KOPT-K1 (cell line): ENCODE results near the gene LANCL2.

ENCODE experiments used
- H3K27ac ChIP-seq: fragments of 200-600 bp; sonication (generic); 2 replicates; pipeline ENCODE4 v1.5.1; 2016; ENCODE audit warnings: antibody characterized with exemption, mild to moderate bottlenecking, low read depth, low read length; ENCODE audit not compliant: poor library complexity, severe bottlenecking
- H3K36me3 ChIP-seq: fragments of 200-600 bp; sonication (generic); 2 replicates; pipeline ENCODE4 v1.5.1; 2017; ENCODE audit warnings: antibody characterized with exemption, mild to moderate bottlenecking, low read length, moderate library complexity; ENCODE audit not compliant: insufficient read depth
- H3K9me3 ChIP-seq: fragments of 200-600 bp; sonication (generic); 2 replicates; pipeline ENCODE4 v1.5.1; 2017; ENCODE audit warnings: antibody characterized with exemption, low read length, mild to moderate bottlenecking; ENCODE audit not compliant: insufficient read depth, poor library complexity, severe bottlenecking

LANCL2 gene

GRCh38 chr7:55365205-55365674, at the start of gene LANCL2:
Gene LANCL2 (plus strand): TSS chr7:55365337. CDS start chr7:55366026, 689 bp downstream.
- Histone ChIP-seq H3K27ac (peak within 1 kb of the TSS; percentile 98), H3K9me3 (no peaks in the 10 kb centered on the region), H3K36me3 (no peaks in the 10 kb centered on the region)

- H3K36me3 ChIP-seq: no peaks in the 10 kb centered on the region
Observed at GRCh38 chr7:55325371-55325792, 39.8 kb upstream of the LANCL2 start.

DNA sequence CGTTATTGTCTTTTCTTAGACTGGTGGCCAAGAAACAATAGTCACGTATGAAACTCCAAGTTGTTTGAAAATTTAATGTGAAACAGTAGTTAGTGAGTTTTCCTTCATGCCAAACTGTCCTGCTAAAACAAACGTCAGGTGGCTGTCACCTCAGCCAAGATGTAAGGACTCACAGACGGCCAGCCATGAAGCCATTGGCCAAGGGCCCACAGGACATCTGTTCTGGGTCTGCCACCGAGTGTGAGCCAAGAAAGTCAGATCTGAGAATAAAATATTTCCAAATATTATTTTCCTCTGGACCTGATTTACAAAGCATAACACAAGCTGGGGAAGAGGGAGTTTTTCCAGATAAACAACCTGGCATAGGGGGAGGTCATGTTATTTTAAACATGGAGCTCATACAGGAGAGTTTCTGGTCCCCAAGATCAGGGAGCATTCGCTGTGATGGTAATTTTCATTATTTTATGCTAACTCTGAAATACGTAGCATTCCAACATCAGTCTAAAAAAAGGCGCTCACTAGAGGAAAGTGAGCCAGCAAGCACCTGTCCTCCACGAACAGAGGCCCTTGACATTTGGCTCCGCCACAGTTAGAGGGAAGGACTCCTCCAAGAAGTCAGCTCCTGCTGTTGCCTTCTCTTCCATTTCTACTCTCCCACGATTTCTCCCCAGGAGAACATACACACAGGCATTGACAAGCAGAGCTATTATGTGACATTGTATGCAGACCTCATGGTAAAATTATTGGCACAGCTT, 38.9 kb upstream of the LANCL2 start:
- no peaks in the 10 kb centered on the region for H3K9me3 ChIP-seq
- H3K27ac ChIP-seq: no peak overlapping the region
- no peaks in the 10 kb centered on the region for H3K36me3 ChIP-seq

More at GRCh38 chr7:55325371-55325792, 39.8 kb upstream of the LANCL2 start:
- Histone ChIP-seq H3K27ac (no peak overlapping the region), H3K9me3 (no peaks in the 10 kb centered on the region)

DNA sequence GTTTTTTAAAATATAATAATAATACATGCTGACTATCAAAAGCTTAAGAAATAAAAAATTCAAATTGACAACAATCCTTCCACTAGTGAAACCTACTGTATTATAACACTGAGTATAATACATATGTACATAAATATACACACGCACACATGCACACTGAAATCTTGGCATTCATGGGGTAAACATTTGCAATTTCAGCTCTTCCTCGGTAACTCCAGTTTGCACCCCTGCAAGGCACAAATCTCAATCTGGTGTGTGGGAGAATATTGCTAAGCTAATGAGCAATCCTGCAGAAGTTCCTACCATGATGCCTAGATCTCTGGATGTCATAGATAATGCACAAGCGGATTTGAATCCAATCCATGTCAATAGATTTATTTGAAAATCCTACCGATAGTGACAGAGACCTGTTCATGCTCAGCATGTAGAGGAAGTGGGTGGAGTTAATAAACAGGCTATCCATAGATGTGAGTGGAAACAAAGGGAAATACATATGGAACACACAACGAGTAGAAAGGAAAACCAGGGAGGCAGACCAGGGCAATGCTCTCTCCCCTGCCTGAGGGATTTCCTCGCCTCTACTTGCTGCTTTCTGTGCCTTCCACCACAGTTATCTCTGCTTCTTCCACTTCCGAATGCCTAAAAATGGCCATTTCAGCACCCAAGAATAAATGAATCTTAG, 38.1 kb upstream of the LANCL2 start:
- no peaks in the 10 kb centered on the region for H3K36me3 ChIP-seq
- no peaks in the 10 kb centered on the region for H3K9me3 ChIP-seq
- H3K27ac ChIP-seq: no peak overlapping the region

DNA sequence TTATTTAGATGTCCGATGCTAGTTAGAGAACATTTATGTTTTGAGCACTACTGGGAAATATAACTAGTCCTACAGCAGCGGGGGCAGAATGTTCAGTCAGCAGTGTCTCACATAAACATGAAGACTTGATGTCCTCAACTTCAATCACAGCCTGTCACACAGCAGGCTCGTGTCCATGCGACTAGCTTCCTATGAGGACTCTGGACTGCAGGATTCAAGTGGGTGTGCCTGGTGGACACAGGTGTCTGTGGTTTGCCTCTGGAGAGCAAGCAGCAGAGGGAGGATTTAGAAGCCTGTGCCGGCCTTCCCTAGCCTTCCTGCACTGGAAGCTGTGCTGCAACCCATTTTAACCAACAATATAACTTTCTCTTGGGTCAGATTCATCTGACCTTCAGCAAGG, 30.0 kb upstream of the LANCL2 start:
- no peaks in the 10 kb centered on the region for H3K36me3 ChIP-seq
- no peak overlapping the region for H3K27ac ChIP-seq
- no peaks in the 10 kb centered on the region for H3K9me3 ChIP-seq

DNA sequence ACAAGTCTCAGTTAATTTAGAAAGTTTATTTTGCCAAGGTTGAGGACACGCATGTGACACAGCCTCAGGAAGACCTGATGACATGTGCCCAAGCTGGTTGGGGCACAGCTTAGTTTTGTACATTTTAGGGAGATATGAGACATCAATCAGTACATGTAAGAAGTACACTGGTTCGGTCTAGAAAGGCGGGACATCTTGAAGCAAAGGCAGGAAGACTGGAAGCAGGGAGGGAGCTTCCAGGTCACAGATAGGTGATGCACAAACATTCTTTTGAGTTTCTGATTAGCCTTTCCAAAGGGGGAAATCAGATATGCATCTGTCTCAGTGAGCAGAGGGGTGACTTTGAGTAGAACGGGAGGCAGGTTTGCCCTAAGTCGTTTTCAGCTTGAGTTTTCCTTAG, 29.4 kb upstream of the LANCL2 start:
- no peak overlapping the region for H3K27ac ChIP-seq
- H3K9me3 ChIP-seq: no peaks in the 10 kb centered on the region
- no peaks in the 10 kb centered on the region for H3K36me3 ChIP-seq

DNA sequence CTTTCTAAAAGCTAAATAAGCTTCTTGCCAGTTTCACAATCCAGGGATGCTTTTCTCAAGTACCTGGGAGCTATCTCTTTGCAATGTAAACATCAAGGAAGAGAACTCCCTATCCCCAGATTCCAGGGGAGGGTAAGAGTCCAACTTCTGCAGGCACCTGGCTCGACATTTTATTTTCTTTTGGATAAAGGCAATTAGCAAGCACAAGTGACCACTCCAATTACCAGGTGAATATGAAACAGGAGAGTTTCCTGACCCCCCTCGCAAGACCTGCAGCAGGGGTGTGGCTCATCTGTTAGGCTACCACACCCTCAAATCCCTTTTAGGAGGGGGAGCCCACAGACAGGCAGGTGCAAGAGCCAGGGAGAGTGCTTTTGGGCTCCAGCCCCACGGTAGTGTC, 28.6 kb upstream of the LANCL2 start:
- Histone ChIP-seq H3K9me3 (no peaks in the 10 kb centered on the region), H3K27ac (no peak overlapping the region), H3K36me3 (no peaks in the 10 kb centered on the region)

- peaks cover 18% of the 10 kb centered on the region for H3K9me3 ChIP-seq
- H3K27ac ChIP-seq: no peak overlapping the region
- no peaks in the 10 kb centered on the region for H3K36me3 ChIP-seq
Observed at GRCh38 chr7:55339033-55340000, 25.8 kb upstream of the LANCL2 start.

- H3K27ac ChIP-seq: no peak overlapping the region
- H3K9me3 ChIP-seq: peaks cover 29% of the 10 kb centered on the region
- no peaks in the 10 kb centered on the region for H3K36me3 ChIP-seq
Observed at GRCh38 chr7:55342216-55342871, 22.8 kb upstream of the LANCL2 start.

GRCh38 chr7:55343002-55343781, 21.9 kb upstream of the LANCL2 start:
- H3K9me3 ChIP-seq: peaks cover 29% of the 10 kb centered on the region
- no peak overlapping the region for H3K27ac ChIP-seq
- no peaks in the 10 kb centered on the region for H3K36me3 ChIP-seq

DNA sequence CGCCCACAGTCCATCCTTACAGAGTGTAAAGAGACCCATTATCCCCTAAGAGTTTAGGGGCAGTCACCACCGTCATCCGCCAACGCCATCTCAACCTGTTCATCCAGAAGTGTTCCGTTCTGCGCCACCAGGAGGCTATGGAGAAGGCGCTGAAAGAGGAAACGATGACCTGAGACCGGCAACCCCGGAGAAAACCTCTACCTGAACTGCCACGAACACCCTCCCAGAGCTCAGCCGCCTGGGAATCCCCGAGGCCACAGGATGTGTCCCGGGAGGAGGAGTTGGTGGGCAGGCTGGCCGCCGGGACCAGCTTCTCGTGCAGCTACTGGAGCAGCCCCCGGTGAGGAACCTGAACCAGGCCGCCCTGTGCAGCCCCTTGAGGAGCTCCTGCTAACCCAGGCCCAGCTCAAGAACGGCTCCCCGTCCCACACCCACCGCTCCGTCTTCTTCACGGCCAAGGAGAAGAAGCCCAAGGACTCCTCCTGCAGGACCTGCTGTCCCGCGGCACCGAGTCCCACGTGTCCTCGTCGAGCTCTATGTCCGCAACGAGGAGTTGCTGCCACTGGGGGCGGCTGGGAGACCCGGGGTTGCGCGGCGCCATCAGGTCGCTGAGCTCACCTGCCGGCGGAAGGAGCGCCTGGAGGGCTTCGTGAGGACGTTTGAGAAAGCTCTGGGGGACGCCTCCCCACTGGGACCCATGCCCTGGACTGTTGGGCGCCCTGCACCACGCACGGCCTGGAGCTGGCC, 21.1 kb upstream of the LANCL2 start:
- Histone ChIP-seq H3K36me3 (no peaks in the 10 kb centered on the region), H3K9me3 (peaks cover 29% of the 10 kb centered on the region), H3K27ac (no peak overlapping the region)

DNA sequence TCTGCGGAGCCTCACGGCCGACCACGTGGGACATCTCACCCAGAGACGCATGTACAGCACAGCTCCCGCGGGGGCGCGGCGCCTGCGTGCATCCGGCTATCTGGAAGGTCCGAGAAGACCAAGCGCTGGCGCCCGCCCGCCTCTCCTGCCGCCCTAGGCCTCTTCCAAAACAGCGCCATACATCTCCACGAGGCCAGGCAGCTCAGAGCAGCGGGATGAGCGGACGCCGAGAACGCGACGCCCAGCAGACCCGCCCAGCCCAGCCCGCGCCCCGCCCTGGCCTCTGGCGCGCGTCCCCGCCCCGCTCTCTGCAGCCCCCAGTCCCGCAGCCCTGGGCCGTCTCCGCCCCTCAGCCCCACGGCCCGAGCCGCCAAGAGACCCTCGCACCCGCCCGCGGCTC, 20.3 kb upstream of the LANCL2 start:
- Histone ChIP-seq H3K36me3 (no peaks in the 10 kb centered on the region), H3K27ac (no peak overlapping the region), H3K9me3 (peaks cover 29% of the 10 kb centered on the region)

DNA sequence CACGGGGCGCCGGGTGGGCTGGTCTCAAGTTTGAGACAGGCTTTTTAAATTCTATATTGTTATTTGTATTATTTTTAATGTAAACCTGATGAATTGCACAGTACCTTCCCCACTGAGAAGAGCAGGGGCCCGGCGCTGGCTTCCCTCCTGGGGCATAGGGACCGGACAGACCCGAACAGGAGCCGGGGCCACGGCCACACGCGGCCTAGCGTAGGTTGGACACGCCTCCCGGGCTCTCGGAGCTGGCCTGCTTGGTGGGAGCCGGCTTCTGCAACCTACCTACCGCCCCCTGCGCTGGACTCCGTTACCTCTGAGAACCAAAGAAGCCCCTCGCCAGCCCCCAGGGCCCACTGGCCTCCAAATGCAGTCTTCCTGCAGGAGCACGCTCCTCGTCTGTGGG, 19.8 kb upstream of the LANCL2 start:
- H3K9me3 ChIP-seq: peaks cover 29% of the 10 kb centered on the region

More for the DNA sequence above, 19.8 kb upstream of the LANCL2 start:
- Histone ChIP-seq H3K36me3 (no peaks in the 10 kb centered on the region), H3K27ac (no peak overlapping the region)
